ENCODE measurements around the gene PNPLA3. TPM values are rescaled to one million over a fixed set of nuclear protein-coding genes. Genes with fewer than 3 reads are reported as not detected.
A peak's percentile ranks its signal among the peaks of the same experiment; 100 is the strongest.
"Not testable (repeated sequence)": the region's sequence is repeated elsewhere in the genome, so short reads cannot be mapped to it uniquely, and the experiment has no call there.

Gene PNPLA3
- total and polyA plus RNA-seq, 9 of the 15 experiments (the other 6 are each of a cell fraction or from before 2014, with no cell fraction given): 0.20 to 0.48 (median 0.38) TPM; not detected in 6

DNA sequence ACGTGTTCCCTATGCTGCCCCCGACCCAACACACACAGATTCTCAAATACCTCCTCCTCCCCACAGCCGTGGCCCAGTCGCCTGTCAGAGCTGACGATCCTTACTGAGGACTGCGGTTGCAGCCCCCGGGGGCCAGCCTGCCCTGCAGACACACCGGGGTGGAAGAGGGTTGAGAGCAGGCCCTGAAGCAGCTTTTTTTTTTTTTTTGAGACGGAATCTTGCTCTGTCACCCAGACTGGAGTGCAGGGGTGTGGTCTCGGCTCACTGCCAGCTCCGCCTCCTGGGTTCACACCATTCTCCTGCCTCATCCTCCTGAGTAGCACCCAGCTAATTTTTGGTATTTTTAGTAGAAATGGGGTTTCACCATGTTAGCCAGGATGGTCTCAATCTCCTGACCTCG is 20.6 kb upstream of the PNPLA3 start:
- POLR2A ChIA-PET: interaction anchor here (0.9 kb wide), 1 partner anchor 10 kb away, joined by 3 read pairs; no protein-coding TSS in a partner anchor
- 1% methylated on average over 12 of the region's 12 CpGs for WGBS (ENCODE audit: insufficient coverage, low coverage, missing lambda C conversion rate)
- H3K36me3 ChIP-seq (ENCODE audit: control insufficient read depth, insufficient read depth, low read length); H3K4me2 ChIP-seq (ENCODE audit: insufficient read depth, low read length); H3K4me3 ChIP-seq; in situ Hi-C loops (cut with MboI); H3K9me1 ChIP-seq (ENCODE audit: control insufficient read depth, insufficient read depth, low read length); intact Hi-C loops (cut with micrococcal nuclease); H3K4me1 ChIP-seq (replicated peaks in 1 of 2; ENCODE audit: control insufficient read depth in 2 of 2, insufficient read depth in 2 of 2, low read length in 2 of 2); BruUV-seq (replicated peaks); H3K9me3 ChIP-seq (replicated peaks; ENCODE audit: control insufficient read depth, insufficient read depth, low read depth, low read length); H3K27me3 ChIP-seq (ENCODE audit: control insufficient read depth in 2 of 2, insufficient read depth in 2 of 2, low read length in 2 of 2); H2AFZ ChIP-seq (ENCODE audit: low read depth, low read length); H3K9ac ChIP-seq (ENCODE audit: insufficient read depth in 1 of 2, low read depth in 2 of 2, low read length in 2 of 2); H4K20me1 ChIP-seq (replicated peaks; ENCODE audit: control insufficient read depth, insufficient read depth, low read length); CTCF ChIA-PET (ENCODE audit: low intra/inter-chr PET ratio); H3K79me2 ChIP-seq (ENCODE audit: control insufficient read depth, insufficient read depth, low read length); H3K27ac ChIP-seq (ENCODE audit: extremely low read depth, low read depth, low read length); FAIRE-seq: not testable (repeated sequence)
- peak; percentile 73 for ATAC-seq
- peak in 3 of 4 experiments; percentile 13 to 44 (median 30) for DNase-seq (ENCODE audit: extremely low read depth in 1 of 4, low spot score in 3 of 4)
- TF ChIP-seq ZNF316 (IDR thresholded peaks at IDR 0.05): peak; percentile 29; the same call in 1 of the 2 replicates
- TF ChIP-seq NFIC (IDR thresholded peaks at IDR 0.05): peak; percentile 71
- TF ChIP-seq ZNF384 (IDR thresholded peaks at IDR 0.05; ENCODE audit: low read depth, low read length): peak; percentile 77

DNA sequence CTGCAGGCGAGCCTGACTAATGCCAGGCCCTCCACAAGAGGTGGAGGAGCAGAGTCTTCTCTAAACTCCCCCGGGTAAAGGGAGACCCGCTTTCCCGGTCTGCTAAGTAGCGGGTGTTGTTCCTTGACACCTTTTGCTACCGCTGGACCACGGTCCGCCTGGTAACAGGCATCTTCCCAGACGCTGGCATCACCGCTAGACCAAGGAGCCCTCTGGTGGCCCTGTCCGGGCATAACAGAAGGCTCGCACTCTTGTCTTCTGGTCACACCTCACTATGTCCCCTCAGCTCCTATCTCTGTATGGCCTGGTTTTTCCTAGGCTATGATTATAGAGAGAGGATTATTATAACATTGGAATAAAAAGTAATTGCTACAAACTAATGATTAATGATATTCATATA is 19.2 kb upstream of the PNPLA3 start:
- H3K4me1 ChIP-seq (replicated peaks in 1 of 2; ENCODE audit: control insufficient read depth in 2 of 2, insufficient read depth in 2 of 2, low read length in 2 of 2); ATAC-seq; in situ Hi-C loops (cut with MboI); CTCF ChIA-PET (ENCODE audit: low intra/inter-chr PET ratio); H3K36me3 ChIP-seq (ENCODE audit: control insufficient read depth, insufficient read depth, low read length); H3K4me3 ChIP-seq; H3K9ac ChIP-seq (ENCODE audit: insufficient read depth in 1 of 2, low read depth in 2 of 2, low read length in 2 of 2); H3K27ac ChIP-seq (ENCODE audit: extremely low read depth, low read depth, low read length); H3K9me3 ChIP-seq (replicated peaks; ENCODE audit: control insufficient read depth, insufficient read depth, low read depth, low read length); FAIRE-seq; BruUV-seq (replicated peaks); H3K9me1 ChIP-seq (ENCODE audit: control insufficient read depth, insufficient read depth, low read length); POLR2A ChIA-PET; H3K4me2 ChIP-seq (ENCODE audit: insufficient read depth, low read length); DNase-seq (ENCODE audit: extremely low read depth in 1 of 4, low spot score in 3 of 4); H3K79me2 ChIP-seq (ENCODE audit: control insufficient read depth, insufficient read depth, low read length); H2AFZ ChIP-seq (ENCODE audit: low read depth, low read length); H3K27me3 ChIP-seq (ENCODE audit: control insufficient read depth in 2 of 2, insufficient read depth in 2 of 2, low read length in 2 of 2); H4K20me1 ChIP-seq (replicated peaks; ENCODE audit: control insufficient read depth, insufficient read depth, low read length); intact Hi-C loops (cut with micrococcal nuclease): not testable (repeated sequence)
- WGBS (ENCODE audit: insufficient coverage, low coverage, missing lambda C conversion rate): 7% methylated on average over 3 of the region's 12 CpGs

All from K562 (cell line).